HG02763 (cell line): Measurements from ENCODE around the gene NSRP1.
"Not testable (repeated sequence)": the region's sequence is repeated elsewhere in the genome, so short reads cannot be mapped to it uniquely, and the experiment has no call there.

ENCODE experiments used
- ATAC-seq: cut with Tn5 transposase; IDR thresholded peaks from one replicate; pipeline ENCODE4 v1.9.1; 2021; ENCODE audit warnings: mild to moderate bottlenecking, moderate library complexity; ENCODE audit not compliant: unreplicated experiment

Gene NSRP1

GRCh38 chr17:30219833-30220232 lies 103.2 kb downstream of the NSRP1 start:
- ATAC-seq: no peak

GRCh38 chr17:30220414-30220813 lies 103.8 kb downstream of the NSRP1 start:
- ATAC-seq: no peak

GRCh38 chr17:30221346-30221745 lies 104.7 kb downstream of the NSRP1 start:
- no peak for ATAC-seq

- ATAC-seq: no peak
These were observed 105.6 kb downstream of the NSRP1 start for GRCh38 chr17:30222251-30222650.

- no peak for ATAC-seq
These were observed 106.1 kb downstream of the NSRP1 start for GRCh38 chr17:30222721-30223175.

DNA sequence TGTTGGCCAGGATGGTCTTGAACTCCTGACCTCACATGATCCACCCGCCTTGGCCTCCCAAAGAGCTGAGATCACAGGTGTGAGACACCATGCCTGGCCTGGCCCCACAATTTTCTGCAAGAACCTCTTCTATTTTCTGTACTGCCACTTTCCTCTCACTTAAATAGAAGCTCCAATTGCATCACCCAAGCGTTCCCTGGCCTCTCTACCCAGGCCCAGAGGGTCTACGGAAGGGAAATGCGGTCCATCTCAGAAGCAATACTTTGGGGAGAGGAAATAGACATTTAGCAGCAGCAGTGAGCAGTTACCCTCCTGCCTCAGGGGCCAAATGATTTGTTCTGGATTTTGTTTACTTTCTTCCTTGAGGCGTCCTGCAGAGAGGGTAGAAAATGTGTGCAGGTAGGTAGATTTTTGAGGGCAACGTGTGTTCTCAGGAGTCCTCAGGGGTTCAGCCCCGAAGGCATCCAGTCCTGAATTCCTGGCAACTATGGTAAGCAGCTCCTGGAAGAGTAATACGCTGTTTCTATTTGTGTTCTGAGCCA lies 107.9 kb downstream of the NSRP1 start:
- no peak for ATAC-seq

- ATAC-seq: no peak
These were observed 108.5 kb downstream of the NSRP1 start for GRCh38 chr17:30225112-30225511.

DNA sequence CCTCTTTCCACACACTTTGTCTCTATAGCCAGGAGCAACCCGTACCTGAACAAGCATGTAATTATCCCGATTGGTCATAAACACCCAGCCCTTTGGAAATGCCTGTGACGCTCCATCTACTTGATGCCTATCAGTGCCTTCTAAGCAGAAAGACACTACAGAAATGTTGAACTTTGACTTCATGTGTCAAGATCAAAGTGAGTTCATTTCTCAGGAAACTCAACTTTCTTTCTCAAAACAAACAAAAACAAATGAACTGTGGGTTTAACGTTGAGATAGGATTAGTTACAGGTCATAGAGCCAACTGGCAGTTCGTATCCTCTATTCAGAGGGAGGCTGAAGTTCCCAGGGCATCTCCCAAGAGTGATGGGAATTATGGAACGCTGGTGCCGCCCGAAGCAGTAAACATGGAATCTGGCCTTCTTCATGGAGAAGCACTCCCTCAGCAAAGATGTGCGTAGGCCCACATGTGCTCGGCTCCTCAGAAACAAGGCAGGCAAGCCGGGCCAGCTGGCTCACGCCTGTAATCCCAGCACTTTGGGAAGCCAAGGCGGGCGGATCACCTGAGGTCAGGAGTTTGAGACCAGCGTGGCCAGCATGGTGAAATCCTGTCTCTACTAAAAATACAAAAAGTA lies 109.4 kb downstream of the NSRP1 start:
- no peak for ATAC-seq

DNA sequence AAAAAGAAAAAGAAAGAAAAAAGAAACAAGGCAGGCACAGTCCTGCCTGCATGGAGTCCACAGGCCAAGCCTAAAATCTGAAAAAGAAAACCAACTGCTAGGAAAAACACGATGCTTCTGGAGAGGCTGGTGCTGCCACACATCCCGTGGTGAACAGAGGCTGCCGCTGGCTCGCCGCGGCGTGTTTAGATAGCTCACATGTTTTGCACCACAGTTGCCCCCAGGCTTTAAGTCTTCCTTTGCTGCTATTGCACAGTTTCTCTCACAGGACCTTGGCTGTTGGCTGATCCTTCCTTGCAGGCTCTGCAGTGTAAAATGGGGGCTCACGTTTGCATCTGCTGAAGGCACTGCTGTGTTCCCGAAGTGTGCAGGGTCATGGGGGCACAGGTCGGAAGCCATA lies 110.3 kb downstream of the NSRP1 start:
- no peak for ATAC-seq

DNA sequence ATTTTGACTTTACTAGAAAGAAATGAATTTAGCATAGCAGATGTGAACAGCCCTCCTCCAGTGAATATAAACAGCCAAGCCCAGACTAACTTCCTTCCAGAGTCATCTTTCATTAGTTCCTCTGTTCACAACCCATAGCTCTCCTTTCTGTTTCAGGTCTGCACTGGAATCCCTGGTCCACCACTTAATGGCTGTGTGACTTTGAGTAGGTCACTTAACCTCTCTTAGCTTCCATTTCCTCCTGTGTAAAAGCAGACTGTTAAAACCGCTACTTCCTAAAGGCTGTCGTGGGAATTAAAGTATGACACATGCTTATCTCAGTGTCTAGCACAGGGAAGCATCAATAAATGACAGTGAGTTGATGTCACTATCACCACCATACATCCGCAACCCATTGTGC lies 111.4 kb downstream of the NSRP1 start:
- no peak for ATAC-seq

DNA sequence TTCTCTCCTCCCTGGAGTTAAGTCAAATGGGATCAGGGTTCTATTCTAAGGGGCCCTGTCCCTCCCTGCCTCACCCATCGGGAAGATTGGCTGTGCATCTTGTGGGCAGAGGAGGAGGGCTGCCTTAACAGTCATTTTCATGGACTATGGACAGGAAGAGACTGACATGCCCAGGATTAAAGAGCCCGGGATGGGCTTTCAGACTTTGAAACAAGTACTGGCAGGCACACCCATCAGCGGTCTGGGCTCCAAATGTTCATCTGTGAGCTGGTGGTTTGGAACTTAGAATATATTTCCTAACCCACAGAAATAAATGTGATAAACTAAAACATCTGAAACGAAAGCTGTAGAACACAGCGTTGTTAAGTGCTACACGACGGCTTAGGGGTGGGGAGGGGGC lies 112.4 kb downstream of the NSRP1 start:
- no peak for ATAC-seq

DNA sequence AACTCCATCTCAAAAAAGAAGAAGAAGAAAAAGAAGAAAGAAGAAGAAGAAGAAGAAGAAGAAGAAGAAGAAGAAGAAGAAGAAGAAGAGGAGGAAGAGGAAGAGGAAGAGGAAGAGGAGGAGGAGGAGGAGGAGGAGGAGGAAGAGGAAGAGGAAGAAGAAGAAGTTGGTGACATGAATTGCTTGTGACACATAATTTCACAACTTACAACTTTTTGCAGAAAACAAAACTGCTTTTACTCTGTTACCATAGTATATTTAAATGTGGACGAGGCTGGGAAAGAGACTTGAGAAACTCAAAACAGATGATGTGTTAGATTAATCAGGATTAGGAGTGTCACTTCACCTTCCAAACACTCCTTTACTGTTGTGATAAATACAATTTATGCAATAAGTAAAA lies 113.4 kb downstream of the NSRP1 start:
- ATAC-seq: not testable (repeated sequence)

DNA sequence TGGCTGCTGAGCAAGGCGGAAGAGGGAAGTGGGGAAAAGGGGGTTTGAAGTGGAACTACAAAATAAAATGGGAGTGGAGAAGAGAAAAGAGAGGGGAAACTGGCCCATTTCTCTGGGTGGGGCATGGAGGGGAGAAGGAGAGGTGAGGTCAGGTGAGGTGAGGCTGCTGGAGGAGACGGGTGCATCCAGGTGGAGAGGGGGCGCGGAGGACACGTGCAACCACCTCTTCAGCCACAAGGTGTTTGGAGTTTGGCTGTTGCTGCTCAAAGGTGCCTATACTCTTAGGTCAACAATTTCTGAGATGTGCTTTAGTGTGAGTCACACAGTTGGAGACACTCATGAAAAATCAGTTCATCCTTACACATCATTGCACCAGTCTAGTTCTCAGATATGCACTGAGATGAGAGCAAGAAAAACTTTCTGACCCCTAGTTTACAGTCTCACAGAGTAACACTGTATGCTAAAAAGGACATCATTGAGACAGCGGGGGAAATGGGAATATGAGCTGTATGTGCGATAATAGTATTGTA lies 114.0 kb downstream of the NSRP1 start:
- ATAC-seq: no peak

DNA sequence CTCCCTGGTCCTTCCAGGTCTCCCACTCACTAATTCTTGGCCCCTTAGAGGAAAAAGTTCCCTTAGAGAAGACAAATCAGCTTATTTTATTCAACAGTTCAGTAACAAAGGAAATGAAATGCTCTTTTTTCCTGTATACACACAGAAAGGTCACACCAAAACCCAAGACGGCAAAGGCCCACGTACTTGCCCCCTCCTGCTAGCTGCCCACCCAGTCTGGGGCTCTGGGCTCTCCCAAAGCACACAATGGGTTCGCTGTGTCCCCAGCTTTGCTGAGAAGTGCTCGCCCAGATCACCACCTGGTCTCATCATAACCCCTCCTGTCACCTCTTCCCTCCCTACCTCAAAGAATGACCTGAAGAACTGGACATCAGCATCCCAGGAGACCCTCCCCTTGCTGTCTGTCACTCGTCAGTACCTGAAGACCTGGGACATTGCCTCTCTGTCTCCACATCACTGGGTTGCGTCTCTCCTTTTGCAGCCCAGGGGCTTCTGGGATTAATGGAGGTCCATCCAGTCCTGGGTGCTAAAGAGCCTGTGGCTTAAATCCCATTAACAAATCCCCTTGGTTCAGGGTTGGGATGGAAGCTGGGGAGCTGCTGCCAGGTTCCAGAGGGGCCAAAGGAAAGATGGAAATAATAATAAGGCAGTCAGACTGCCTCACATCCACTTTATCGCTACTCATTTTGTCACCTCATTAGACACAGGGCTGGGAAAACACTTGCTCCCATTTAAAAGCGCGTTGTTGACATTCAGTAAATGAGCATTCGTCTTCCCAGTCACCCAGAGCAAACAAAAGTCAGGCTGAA lies 115.6 kb downstream of the NSRP1 start:
- ATAC-seq: no peak

DNA sequence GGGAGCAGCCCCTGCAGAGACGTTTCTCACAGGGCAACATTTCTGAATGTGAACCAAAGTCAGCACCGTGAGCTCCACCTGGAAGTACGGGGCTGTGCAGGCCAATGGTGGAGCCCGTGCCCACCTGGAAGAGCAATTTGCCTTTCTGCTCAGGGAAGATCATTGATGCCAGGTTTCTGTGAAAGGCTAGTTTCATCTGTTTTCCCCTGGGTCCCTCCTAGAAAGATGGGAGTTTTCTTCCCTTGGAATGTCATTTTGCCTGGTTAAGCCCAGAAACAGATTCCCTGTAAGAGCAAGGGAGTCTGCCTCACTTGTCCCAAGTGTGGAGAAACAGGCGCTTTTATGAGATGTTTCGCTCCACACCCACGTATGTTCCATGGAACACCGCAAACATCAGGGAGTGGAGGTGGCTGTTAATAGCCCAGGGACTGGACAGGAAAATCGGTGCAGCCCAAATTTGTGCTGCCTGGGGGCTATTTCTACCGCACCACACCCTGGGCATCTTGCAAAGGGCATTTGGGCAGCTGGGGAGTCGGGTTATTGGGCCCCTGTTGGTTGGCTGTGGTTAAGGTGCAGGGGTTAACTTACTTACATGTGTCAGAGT lies 116.3 kb downstream of the NSRP1 start:
- no peak for ATAC-seq

GRCh38 chr17:30234296-30234695 lies 117.7 kb downstream of the NSRP1 start:
- ATAC-seq: no peak

- no peak for ATAC-seq
These were observed 118.3 kb downstream of the NSRP1 start for GRCh38 chr17:30234964-30235363.

DNA sequence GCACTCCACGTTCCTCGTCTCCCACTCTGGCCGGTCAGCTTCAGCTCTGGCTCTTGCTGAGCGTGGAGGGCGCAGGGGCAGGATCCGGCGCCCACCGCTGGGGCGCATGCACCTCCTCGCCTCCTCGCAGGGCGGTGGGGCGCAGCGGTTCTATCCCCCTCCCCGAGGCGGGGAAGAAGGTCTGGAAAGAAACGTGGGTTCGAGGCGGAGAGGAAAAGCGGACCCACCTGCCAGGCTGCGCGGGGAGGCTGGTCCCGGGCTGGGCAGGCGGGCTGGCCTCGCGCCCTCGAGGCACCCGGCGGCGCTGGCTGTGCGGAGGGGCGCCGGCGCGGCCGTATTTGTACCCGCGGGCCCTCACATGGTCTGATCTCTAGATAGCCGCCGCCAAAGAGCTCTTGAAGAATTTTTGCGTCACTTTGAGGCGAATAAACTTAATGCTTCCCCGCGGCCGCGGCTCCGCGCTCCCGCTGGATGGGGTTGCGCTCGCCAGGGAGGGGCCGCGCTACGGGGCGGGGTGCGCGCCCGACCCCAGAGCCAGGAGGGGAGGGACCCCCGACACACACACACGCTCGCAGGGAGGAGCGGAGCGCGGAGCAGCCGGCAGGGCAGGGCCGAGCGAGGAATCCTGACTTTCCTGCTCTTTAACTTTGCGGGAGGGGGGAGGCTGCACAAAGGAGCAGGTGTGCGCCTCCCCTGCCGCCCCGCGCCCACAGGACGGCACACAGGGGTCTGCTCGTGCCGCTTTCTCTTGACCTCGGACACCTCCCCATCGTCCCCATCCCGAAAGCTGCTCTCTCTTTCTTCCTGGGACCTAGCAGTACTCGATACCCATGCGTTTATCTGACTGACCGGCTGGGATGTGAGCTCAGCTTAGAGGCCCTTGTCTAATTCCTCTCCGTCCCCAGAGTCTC lies 119.0 kb downstream of the NSRP1 start, which contains the start of gene SLC6A4:
TSS of gene SLC6A4 (minus strand) at position 312 of the 911 bp plus-strand sequence. CDS start 13,739 bp downstream, outside the sequence.
- no peak for ATAC-seq
